ENCODE measurements around the gene STRIP1.

DNA sequence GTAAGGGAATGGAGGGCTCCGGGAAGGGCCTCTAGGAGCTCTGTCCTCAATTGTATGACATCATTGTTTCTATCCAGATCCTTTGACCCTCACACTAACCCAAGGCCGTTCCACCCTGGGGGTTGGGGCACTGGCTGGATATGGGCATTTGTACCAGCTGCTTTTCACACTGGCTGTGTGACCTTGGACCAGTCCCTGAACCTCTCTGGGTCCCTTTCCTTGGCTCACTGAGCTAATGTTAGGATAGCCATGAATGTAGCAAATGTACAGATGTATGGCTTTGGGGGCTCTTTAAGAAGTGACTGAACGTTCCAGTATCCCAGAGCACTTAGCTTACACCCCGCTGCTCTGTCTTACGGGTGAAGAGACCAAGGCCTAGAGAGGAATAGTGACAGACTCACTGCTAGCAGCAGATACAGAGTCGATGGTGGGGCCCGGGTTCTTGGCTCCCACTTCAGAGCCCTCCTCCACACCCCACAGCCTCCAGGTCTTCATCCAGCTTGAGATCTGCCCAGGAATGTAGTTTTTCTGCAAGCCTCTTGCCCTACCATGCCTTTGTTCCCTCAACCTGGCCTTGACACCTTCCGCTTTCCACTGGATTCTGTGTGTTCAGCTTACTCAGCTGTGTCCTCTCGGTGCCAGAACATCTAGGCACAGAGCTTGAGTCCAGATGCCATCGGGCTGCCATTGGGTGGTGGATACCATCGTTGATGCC, 63.2 kb downstream of the STRIP1 start:
- TF ChIP-seq, protein P1, sequence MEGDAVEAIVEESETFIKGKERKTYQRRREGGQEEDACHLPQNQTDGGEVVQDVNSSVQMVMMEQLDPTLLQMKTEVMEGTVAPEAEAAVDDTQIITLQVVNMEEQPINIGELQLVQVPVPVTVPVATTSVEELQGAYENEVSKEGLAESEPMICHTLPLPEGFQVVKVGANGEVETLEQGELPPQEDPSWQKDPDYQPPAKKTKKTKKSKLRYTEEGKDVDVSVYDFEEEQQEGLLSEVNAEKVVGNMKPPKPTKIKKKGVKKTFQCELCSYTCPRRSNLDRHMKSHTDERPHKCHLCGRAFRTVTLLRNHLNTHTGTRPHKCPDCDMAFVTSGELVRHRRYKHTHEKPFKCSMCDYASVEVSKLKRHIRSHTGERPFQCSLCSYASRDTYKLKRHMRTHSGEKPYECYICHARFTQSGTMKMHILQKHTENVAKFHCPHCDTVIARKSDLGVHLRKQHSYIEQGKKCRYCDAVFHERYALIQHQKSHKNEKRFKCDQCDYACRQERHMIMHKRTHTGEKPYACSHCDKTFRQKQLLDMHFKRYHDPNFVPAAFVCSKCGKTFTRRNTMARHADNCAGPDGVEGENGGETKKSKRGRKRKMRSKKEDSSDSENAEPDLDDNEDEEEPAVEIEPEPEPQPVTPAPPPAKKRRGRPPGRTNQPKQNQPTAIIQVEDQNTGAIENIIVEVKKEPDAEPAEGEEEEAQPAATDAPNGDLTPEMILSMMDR (IDR thresholded peaks at IDR 0.05; ENCODE audit: control extremely low read depth in 1 of 3, insufficient read depth in 1 of 3, low read depth in 1 of 3, low read length in 3 of 3) = no peak
- TF ChIP-seq YY1 (IDR thresholded peaks at IDR 0.05; ENCODE audit: low read depth, low read length) (no peak), CTBP2 (IDR thresholded peaks at IDR 0.05; ENCODE audit: borderline replicate concordance, insufficient read depth, insufficient read length, low read length) (no peak), TEAD4 (IDR thresholded peaks at IDR 0.05; ENCODE audit: low read depth, low read length) (no peak)
